NOMO-1 treated with DMSO at 0.1 percent for 48 hours (cell line): ENCODE measurements around the gene TMEM129.

Experiments
- DNase-seq: peaks from one replicate; lab custom pipeline; 2025; ENCODE audit not compliant: unreplicated experiment; lab: John Stamatoyannopoulos, UW

Gene TMEM129

GRCh38 chr4:1670279-1670678, 50.8 kb downstream of the TMEM129 start:
- no peak for DNase-seq

GRCh38 chr4:1669850-1670249, 51.3 kb downstream of the TMEM129 start:
- DNase-seq = no peak

GRCh38 chr4:1669270-1669669, 51.9 kb downstream of the TMEM129 start:
- no peak for DNase-seq

GRCh38 chr4:1668488-1668840, 52.7 kb downstream of the TMEM129 start:
- no peak for DNase-seq

- DNase-seq = no peak
These were observed 53.9 kb downstream of the TMEM129 start for GRCh38 chr4:1667273-1667672.

- no peak for DNase-seq
These were observed 54.7 kb downstream of the TMEM129 start for GRCh38 chr4:1666391-1666790.
